ENCODE measurements around the gene PNMT.

- TF ChIP-seq EZH2phosphoT487 (IDR thresholded peaks at IDR 0.05; ENCODE audit: low read depth, severe bottlenecking, unreplicated experiment) (no peak), CTCF (IDR thresholded peaks at IDR 0.05; ENCODE audit: poor library complexity) (no peak), EZH2 (IDR thresholded peaks at IDR 0.05; ENCODE audit: borderline replicate concordance) (no peak)
These were observed 18.9 kb downstream of the PNMT start for GRCh38 chr17:39687101-39687545.

Measured in hepatocyte (in vitro differentiated cells).